Peyer's patch (tissue), 4 donors: Measurements from ENCODE around the gene EPAS1.

Experiments
- CTCF ChIP-seq, 6 experiments: fragments of 450-650 bp in 4 of 6; fragments of 200-600 bp in 2 of 6; sonication (generic) in 1 of 6; IDR thresholded peaks; one replicate each; pipeline ENCODE4 v1.5.1; 2017 to 2019; ENCODE audit warnings: antibody characterized with exemption in 6 of 6, mild to moderate bottlenecking in 3 of 6, moderate library complexity in 1 of 6
- POLR2A ChIP-seq, 2 donors: fragments of 450-650 bp; IDR thresholded peaks; one replicate each; pipeline ENCODE4 v1.5.1; 2017; ENCODE audit warnings: antibody characterized with exemption in 2 of 2, mild to moderate bottlenecking in 2 of 2, moderate library complexity in 2 of 2

- TF ChIP-seq POLR2A (IDR thresholded peaks at IDR 0.05) (no peak), CTCF (IDR thresholded peaks at IDR 0.05) (no peak)
Observed at GRCh38 chr2:46362667-46363012, 65.4 kb downstream of the EPAS1 start.
